Dendritic cell treated with granulocyte-macrophage colony-stimulating factor and Interleukin-4, amounts not matched to agents 40 ng/mL and 50 ng/mL, for 4 days (primary cell): ENCODE data around the gene PPP1R9A.

ENCODE experiments used
- H3K27ac Mint-ChIP-seq: one replicate; pipeline ENCODE4 v1.8.0; 2022; ENCODE audit warnings: mild to moderate bottlenecking, mixed read lengths
- H3K27me3 Mint-ChIP-seq: one replicate; pipeline ENCODE4 v1.8.0; 2022; ENCODE audit warnings: mild to moderate bottlenecking, mixed read lengths
- H3K36me3 Mint-ChIP-seq: one replicate; pipeline ENCODE4 v1.8.0; 2022; ENCODE audit warnings: low read depth, mixed read lengths
- H3K4me1 Mint-ChIP-seq: one replicate; pipeline ENCODE4 v1.8.0; 2022; ENCODE audit warnings: low read depth, mixed read lengths
- H3K4me3 Mint-ChIP-seq: one replicate; pipeline ENCODE4 v1.8.0; 2022; ENCODE audit warnings: mild to moderate bottlenecking, moderate library complexity, mixed read lengths
- H3K9me3 Mint-ChIP-seq: one replicate; pipeline ENCODE4 v1.8.0; 2022; ENCODE audit warnings: mixed read lengths
- intact Hi-C: fragments of 100-400 bp; cut with micrococcal nuclease; formaldehyde crosslinking; loops from one replicate; pipeline ENCODE4 v1.15.0; 2022

Gene PPP1R9A

DNA sequence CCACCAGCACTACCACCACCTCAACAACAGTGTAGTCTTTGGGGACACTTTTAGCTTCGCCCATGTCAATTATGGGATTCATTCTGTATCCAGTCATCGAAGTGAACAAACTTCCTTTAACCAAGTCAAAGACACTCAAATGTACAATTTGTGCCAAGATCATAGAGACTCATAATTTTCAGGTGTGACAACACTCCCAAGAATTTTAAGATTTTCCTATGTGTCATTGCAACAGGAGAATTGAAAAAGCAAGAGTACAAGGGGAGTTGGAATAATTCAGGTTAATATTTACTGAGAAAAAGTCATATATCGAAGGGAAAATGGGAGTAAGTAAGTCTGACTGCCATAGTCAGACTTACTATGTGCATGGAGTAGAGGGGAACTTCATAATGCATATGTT lies 390.7 kb downstream of the PPP1R9A start:
- H3K9me3 Mint-ChIP-seq, result no peaks in the 10 kb centered on the region
- H3K36me3 Mint-ChIP-seq, result no peaks in the 10 kb centered on the region
- H3K4me1 Mint-ChIP-seq, result no peaks in the 10 kb centered on the region
- intact Hi-C loops, result no loop called here
- no peaks in the 10 kb centered on the region for H3K27me3 Mint-ChIP-seq
- H3K4me3 Mint-ChIP-seq, result no peak overlapping the region
- no peak overlapping the region for H3K27ac Mint-ChIP-seq

DNA sequence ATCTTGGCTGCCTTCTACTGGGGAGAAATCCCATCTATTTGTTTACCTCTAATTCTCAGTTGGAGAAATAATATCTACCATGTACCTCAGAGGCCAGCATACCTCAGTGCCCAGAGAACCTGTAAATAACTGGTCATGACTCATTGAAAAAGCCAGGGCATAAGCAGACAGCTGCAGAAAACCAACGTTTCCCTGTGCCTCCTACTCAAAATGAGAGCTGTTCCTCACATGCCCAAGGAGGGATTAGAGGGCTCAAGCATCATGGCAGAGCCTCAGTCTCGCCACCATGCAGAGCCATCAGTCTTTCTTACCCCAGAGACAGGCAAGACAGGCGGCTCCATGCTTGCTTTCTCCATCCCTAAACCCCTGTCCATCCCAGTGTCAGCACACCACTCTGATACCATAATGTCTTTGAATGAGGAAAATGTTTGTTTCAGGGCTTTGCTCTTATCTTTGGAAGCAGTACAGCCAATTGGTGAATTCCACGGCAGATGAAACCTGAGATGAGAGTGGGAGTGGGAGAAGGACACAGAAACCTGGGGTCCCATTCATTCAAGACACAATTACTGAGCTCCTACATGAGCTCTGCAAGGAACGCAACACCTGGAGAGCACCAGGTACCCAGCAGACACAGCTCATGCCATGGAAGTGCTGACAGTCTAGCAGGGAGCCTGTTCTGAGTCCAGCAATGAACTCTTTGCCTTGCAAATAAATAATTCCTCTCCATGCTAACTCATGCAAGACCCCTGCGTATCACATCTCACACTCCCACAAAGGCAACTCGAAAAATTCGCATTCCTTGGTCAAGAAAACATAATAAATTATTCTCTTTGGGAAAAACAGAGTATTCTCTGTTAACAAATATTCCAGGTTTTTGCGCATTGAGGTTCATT lies 395.9 kb downstream of the PPP1R9A start:
- Mint-ChIP-seq H3K4me1 (no peaks in the 10 kb centered on the region), H3K36me3 (no peaks in the 10 kb centered on the region), H3K9me3 (no peaks in the 10 kb centered on the region), H3K27me3 (no peaks in the 10 kb centered on the region), H3K27ac (no peak overlapping the region), H3K4me3 (no peak overlapping the region)
- intact Hi-C loops, result no loop called here

DNA sequence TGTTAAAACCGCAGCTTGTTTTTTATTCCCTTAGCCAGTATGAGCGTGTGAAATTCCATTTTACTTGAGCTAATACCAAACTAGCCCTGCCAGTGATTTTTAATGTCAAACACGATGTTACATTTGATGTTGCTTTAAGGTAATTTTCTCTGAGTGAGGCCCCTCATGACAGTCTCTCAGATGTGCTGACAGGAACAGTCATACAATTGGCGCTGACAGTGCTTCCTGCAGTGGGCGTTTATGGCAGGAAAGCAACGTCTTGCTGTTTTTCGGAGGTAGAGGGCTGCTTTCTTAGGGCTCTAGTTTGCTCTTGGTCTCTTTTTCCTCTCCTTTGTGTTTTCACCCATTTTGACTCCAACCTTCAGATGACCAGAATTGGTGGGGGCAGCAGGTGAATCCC lies 397.6 kb downstream of the PPP1R9A start:
- Mint-ChIP-seq H3K4me3 (no peak overlapping the region), H3K4me1 (no peaks in the 10 kb centered on the region), H3K27ac (no peak overlapping the region), H3K9me3 (no peaks in the 10 kb centered on the region), H3K27me3 (no peaks in the 10 kb centered on the region), H3K36me3 (no peaks in the 10 kb centered on the region)
- intact Hi-C loops, result no loop called here

DNA sequence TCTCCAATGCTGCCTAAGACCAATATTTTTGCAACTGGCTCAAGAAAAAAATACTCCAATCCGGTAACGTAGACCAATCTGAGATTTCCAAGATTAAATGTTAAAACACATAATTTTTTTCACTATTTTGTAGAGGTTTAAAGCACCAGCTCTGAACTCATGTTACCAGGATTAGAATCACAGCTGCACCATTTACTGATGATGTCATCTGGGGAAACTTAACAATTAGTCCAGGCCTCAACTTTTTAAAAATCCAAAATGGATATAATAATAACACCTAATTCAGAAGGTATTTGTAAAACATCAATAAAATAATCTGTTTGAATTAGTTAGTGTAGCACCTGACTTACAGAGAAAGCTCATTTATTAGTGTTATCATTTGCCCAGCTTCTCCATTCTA lies 402.6 kb downstream of the PPP1R9A start:
- no peaks in the 10 kb centered on the region for H3K9me3 Mint-ChIP-seq
- no peak overlapping the region for H3K4me3 Mint-ChIP-seq
- no peaks in the 10 kb centered on the region for H3K27me3 Mint-ChIP-seq
- H3K27ac Mint-ChIP-seq, result no peak overlapping the region
- H3K36me3 Mint-ChIP-seq, result no peaks in the 10 kb centered on the region
- intact Hi-C loops, result no loop called here
- H3K4me1 Mint-ChIP-seq, result no peaks in the 10 kb centered on the region

DNA sequence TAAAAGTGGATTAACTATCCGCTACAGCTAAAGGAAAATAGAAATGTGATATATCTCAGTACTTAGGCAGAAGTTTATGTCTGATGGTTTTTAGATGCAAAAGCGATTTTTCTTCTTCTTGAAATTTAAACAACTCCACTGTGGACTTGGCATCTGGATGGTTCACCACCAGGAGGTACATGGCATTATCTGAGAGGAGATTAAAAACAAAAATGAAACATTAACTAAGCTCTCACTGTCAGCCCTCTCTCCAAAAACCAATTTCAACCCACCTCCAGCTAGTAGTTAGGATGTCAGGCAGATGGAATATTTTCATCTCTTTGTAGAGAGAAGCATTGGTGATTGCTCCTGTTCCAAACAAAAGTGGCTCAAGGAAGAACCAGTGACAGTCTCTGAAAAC lies 404.0 kb downstream of the PPP1R9A start:
- H3K36me3 Mint-ChIP-seq, result no peaks in the 10 kb centered on the region
- H3K4me3 Mint-ChIP-seq, result no peak overlapping the region
- H3K4me1 Mint-ChIP-seq, result no peaks in the 10 kb centered on the region
- intact Hi-C loops, result no loop called here
- H3K27me3 Mint-ChIP-seq, result no peaks in the 10 kb centered on the region
- H3K9me3 Mint-ChIP-seq, result no peaks in the 10 kb centered on the region
- no peak overlapping the region for H3K27ac Mint-ChIP-seq

DNA sequence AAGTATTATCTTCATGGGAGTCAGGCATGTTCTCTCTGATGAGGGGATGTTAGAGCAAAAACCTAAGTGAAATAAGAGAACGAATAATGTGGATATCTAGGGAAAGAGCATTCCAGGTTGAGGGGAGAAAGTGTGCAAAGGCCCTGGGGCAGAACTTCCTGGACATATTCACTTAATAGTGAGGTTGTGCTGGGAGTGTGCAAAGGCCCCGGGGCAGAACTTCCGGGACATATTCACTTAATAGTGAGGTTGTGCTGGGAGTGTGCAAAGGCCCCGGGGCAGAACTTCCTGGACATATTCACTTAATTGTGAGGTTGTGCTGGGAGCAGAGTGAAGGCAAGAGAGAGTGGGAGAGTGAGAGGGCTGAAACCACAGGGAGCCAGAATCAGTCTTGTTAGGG lies 405.2 kb downstream of the PPP1R9A start:
- no peaks in the 10 kb centered on the region for H3K4me1 Mint-ChIP-seq
- H3K27me3 Mint-ChIP-seq, result no peaks in the 10 kb centered on the region
- no peaks in the 10 kb centered on the region for H3K9me3 Mint-ChIP-seq
- H3K36me3 Mint-ChIP-seq, result no peaks in the 10 kb centered on the region
- no peak overlapping the region for H3K4me3 Mint-ChIP-seq
- H3K27ac Mint-ChIP-seq, result no peak overlapping the region
- intact Hi-C loops, result no loop called here

DNA sequence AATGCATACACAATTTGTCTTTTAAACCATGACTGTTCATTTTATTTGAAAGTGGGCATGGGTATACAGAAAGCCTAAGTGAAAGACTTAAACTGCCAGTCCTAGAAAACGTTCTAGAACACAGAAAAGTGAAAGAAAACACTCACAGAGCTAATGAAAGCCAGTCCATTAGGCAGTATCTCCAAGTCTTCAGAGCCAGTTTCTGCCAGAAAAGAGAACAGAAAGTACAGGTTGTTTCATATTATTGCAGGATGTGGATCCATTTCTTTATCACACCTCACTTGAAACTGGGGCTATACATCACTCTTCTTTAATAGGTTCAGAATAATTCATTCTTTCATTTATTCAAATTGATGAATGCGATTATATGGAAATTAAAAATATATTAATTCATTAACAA lies 409.2 kb downstream of the PPP1R9A start:
- intact Hi-C loops, result no loop called here
- Mint-ChIP-seq H3K9me3 (no peaks in the 10 kb centered on the region), H3K4me3 (no peak overlapping the region), H3K4me1 (no peaks in the 10 kb centered on the region), H3K27me3 (no peaks in the 10 kb centered on the region), H3K27ac (no peak overlapping the region), H3K36me3 (no peaks in the 10 kb centered on the region)

DNA sequence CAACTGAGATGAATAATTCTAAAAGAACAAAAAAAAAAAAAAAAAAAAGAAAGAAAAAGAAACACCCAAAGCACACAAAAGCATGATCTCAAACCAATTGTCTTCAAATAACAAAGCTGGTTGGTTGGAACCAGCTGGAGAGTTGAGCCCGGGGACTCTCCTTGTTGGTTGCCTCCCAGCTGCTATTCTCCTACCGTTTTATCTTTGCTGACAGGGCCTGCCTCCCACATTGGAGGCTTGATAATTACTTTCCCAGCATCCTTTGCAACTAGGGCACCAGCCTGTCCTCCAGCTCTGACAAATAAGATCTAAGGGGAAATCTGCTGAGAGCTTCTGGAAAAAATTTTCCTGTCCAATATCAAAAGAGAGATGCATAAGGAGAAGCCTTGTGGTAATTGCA lies 410.2 kb downstream of the PPP1R9A start:
- H3K9me3 Mint-ChIP-seq, result no peaks in the 10 kb centered on the region
- H3K27ac Mint-ChIP-seq, result no peak overlapping the region
- no peaks in the 10 kb centered on the region for H3K36me3 Mint-ChIP-seq
- no peak overlapping the region for H3K4me3 Mint-ChIP-seq
- no peaks in the 10 kb centered on the region for H3K27me3 Mint-ChIP-seq
- intact Hi-C loops, result no loop called here
- no peaks in the 10 kb centered on the region for H3K4me1 Mint-ChIP-seq

DNA sequence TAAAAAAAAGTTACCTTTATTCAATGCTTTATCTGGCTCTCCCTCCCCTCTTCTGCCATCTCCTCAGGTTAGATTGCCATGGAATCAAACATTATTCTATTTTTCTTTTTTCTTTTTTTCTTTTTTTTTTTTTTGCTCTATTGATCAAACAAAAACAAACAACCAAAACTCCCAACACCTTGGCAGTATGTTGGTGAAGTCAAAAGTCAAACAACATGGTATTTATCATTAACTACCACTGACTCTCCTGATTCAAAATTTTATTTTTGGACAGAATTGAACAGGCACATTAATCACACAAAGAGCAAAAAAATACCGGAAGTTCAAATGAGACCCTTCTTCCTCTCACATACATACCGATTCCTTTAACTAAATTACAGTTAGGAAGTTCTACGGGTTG lies 410.6 kb downstream of the PPP1R9A start:
- H3K36me3 Mint-ChIP-seq, result no peaks in the 10 kb centered on the region
- H3K27me3 Mint-ChIP-seq, result no peaks in the 10 kb centered on the region
- no peak overlapping the region for H3K4me3 Mint-ChIP-seq
- H3K4me1 Mint-ChIP-seq, result no peaks in the 10 kb centered on the region
- no peak overlapping the region for H3K27ac Mint-ChIP-seq
- H3K9me3 Mint-ChIP-seq, result no peaks in the 10 kb centered on the region
- intact Hi-C loops, result no loop called here

DNA sequence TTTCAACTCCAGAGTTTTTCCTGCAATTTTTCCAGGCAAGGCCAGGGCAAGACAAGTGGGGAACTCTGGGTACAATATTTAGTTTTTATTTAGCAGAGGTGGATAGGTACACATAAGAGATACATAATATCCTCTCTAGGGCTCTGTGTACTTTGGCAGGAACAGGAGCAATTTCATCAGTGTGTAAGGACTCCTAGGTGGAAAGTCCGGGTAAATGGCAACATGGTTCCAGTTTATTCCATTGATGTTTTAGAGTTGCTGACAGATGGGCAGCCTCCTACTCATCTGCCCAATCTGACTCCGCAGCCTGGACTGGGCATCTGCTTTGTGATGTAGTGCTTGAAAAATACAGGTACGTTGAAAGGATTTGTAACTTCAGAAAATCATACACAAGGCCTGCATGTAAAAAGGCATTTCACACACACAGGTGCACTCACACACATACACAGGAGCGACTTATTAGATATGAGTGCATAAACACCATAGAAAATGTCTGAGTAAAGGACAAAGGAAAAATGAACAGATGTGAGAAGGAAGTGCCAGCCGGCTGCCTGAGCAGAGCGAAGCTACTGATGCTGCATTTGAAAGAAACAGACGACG lies 411.2 kb downstream of the PPP1R9A start:
- Mint-ChIP-seq H3K27me3 (no peaks in the 10 kb centered on the region), H3K27ac (no peak overlapping the region), H3K9me3 (no peaks in the 10 kb centered on the region), H3K4me1 (no peaks in the 10 kb centered on the region), H3K4me3 (no peak overlapping the region), H3K36me3 (no peaks in the 10 kb centered on the region)
- intact Hi-C loops, result no loop called here

DNA sequence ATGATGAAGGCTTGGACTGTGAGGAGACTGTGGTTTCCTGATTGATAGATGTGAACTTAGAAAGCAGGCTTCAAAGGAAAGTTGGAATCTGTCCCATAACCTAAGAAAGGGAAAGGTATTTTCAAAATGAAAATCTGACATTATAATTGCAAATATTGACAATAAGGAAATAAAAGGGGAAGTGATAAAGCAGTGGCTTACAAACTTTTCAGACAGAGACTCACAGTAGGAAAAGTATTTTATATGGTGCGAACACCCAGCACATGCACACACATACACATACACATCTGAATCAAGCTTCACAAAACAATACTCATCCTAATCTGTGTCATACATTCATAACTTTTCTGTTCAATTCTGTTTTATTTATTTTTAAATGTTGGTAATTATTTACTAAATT lies 412.2 kb downstream of the PPP1R9A start:
- no peaks in the 10 kb centered on the region for H3K36me3 Mint-ChIP-seq
- no peaks in the 10 kb centered on the region for H3K4me1 Mint-ChIP-seq
- intact Hi-C loops, result no loop called here
- H3K4me3 Mint-ChIP-seq, result no peak overlapping the region
- no peaks in the 10 kb centered on the region for H3K9me3 Mint-ChIP-seq
- H3K27me3 Mint-ChIP-seq, result peaks cover 1% of the 10 kb centered on the region
- no peak overlapping the region for H3K27ac Mint-ChIP-seq

DNA sequence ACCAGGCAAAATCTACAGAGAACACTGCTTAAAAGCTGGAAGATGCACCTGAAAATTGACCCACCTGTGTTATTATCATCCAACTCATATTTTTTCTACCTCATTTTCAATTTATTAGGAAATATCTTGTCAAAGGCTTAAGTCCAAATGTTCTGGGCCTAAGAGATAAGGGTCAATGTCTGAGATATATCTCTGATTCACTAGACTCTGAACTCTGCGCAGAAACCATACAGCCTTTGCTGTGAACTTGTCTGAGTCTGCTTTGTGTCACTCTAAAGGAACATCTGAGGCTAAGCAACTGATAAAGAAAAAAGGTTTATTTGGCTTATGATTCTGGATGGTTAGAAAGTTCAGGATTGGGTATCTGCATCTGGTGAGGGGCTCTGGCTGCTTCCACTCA lies 413.3 kb downstream of the PPP1R9A start:
- peaks cover 1% of the 10 kb centered on the region for H3K27me3 Mint-ChIP-seq
- H3K9me3 Mint-ChIP-seq, result no peaks in the 10 kb centered on the region
- H3K4me1 Mint-ChIP-seq, result no peaks in the 10 kb centered on the region
- no peaks in the 10 kb centered on the region for H3K36me3 Mint-ChIP-seq
- no peak overlapping the region for H3K4me3 Mint-ChIP-seq
- intact Hi-C loops, result no loop called here
- no peak overlapping the region for H3K27ac Mint-ChIP-seq

DNA sequence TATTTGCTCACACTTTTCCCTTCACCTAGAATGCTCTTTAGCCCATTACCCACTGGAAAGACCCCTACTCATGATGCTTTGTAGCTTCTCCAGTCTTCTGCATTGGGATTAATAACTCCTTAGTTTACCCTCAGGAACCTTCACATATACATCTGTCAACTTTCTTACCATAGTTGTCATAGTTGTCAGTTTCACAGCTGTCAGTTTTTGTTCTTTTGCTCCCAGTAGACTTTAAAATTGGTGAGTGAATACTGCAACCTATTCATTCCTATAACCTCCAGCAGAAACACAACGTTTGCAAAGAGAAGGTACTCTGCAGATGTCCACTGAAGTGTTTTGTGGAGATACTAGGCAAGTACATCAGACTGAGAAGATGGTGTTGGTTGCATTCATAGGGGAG lies 414.3 kb downstream of the PPP1R9A start:
- Mint-ChIP-seq H3K4me3 (no peak overlapping the region), H3K36me3 (no peaks in the 10 kb centered on the region), H3K27me3 (peaks cover 1% of the 10 kb centered on the region), H3K4me1 (no peaks in the 10 kb centered on the region), H3K9me3 (no peaks in the 10 kb centered on the region), H3K27ac (no peak overlapping the region)
- intact Hi-C loops, result no loop called here

DNA sequence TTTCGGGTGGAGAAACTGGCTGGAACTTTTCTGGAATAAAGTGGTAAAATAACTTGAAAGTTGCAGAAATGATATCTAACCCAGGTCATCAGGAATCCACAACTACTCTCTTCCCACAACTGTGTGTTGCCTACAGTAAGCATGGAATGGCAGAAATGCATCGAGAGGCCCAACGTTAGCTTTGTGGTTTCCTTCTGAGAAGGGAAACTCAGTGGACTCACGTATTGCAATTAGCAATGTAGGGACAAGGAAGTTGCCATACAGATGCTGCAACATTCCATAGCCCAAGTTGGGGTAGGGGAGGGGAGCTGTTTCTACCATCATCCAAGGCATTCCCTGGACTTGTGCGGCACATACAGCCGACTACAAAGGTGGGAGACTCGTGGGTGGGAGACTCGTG lies 415.0 kb downstream of the PPP1R9A start:
- H3K4me1 Mint-ChIP-seq, result no peaks in the 10 kb centered on the region

DNA sequence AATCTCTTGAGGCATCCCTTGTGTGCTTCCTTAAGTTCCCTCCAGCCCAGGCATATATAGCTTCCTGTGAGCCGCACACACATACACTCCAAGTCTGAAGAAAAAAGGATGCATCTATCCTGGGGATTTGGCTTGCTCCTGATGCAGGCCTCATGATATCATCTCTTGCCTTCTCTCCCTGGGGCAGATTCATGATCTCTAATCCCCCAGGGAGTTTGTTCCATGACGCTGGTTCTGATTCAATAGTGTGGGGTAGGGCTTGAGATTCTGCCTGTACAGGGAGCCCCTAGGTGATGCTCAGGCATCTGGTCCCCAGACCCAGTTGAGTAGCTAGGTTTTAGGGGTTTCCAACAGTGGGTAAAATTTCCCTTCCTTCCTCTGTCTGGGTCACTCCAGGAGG lies 415.5 kb downstream of the PPP1R9A start:
- Mint-ChIP-seq H3K4me1 (no peaks in the 10 kb centered on the region), H3K4me3 (no peak overlapping the region), H3K9me3 (no peaks in the 10 kb centered on the region), H3K36me3 (no peaks in the 10 kb centered on the region), H3K27ac (no peak overlapping the region), H3K27me3 (peaks cover 1% of the 10 kb centered on the region)
- intact Hi-C loops, result no loop called here

More for the DNA sequence above, 415.0 kb downstream of the PPP1R9A start:
- intact Hi-C loops, result no loop called here
- no peak overlapping the region for H3K4me3 Mint-ChIP-seq
- no peaks in the 10 kb centered on the region for H3K9me3 Mint-ChIP-seq
- no peaks in the 10 kb centered on the region for H3K36me3 Mint-ChIP-seq
- H3K27ac Mint-ChIP-seq, result no peak overlapping the region
- peaks cover 1% of the 10 kb centered on the region for H3K27me3 Mint-ChIP-seq
